Raji (cell line): Measurements from ENCODE around the gene BHLHA9.

Experiments
- POLR2A ChIP-seq: IDR thresholded peaks from 2 replicates; pipeline ENCODE4 v1.6.1; 2011; ENCODE audit warnings: low read depth, low read length, control low read depth; ENCODE audit not compliant: insufficient read depth

BHLHA9 gene

DNA sequence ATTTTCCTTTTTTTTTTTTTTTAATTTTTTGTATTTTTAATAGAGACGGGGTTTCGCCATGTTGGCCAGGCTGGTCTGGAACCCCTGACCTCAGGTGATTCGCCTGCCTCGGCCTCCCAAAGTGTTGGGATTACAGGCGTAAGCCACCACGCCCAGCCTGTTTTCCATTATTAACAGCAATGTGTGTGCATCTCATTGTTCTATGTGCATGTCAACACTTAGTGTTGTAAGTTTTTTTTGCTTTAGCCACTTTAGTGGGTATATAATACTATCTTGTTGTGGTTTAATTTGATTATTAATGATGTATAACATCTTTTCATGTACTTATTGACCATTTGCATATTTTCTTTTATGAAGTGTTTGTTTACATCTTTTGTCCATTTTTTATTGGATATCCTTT is 32.8 kb upstream of the BHLHA9 start:
- TF ChIP-seq POLR2A, result no peak

DNA sequence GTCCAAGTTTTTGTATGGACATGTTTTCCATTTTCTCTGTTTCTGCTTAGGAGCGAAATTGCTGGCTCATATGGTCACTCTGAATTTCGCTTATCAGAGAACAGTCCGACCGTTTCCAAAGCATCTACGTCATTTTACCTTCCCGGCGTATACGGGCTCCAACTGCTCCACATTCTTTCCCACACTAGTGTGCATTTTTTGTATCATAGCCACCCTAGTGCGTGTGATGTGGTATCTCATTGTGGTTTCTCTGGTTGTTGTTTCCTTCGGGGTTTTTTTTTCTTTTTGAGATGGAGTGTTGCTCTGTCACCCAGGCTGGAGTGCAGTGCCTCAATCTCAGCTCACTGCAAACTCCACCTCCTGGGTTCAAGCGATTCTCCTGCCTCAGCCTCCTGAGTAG is 31.0 kb upstream of the BHLHA9 start:
- TF ChIP-seq POLR2A, result no peak

DNA sequence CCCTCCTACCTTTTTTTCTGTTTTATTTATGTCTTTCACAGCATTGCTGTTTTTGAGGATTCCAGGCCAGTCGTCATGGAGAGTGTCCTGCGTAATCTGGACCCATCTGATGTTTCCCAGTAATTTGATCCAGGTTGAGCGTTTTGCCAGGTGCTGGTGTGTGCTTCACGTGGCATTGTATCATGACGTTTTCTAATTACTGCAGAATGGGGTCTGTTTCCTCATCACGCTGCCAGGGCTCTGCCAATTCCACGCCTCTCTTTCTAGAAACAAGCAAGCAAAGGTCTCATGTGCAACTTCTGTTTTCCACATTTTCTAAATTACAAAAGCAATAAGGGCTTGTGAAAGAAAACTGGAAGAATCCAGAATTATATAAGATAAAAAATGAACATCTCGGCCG is 28.3 kb upstream of the BHLHA9 start:
- TF ChIP-seq POLR2A, result no peak

DNA sequence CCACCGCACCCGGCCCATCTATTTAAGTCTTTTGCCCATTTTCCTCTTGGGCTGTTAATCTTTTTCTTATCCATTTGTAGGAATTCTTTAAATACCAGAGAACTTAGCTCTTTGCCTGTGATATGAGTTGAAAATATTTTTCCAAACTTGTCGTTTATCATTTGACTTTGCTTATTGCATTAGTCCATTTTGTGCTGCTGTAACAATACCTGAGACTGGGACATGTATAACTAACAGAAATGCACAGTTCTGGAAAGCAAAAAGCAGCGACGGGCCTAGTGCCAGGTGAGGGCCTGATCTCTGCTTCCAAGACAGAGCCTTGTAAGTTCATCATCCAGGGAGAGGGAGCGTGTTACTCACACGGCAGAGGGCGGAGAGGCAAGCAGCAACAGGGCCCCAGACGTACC is 25.6 kb upstream of the BHLHA9 start:
- no peak for TF ChIP-seq POLR2A

DNA sequence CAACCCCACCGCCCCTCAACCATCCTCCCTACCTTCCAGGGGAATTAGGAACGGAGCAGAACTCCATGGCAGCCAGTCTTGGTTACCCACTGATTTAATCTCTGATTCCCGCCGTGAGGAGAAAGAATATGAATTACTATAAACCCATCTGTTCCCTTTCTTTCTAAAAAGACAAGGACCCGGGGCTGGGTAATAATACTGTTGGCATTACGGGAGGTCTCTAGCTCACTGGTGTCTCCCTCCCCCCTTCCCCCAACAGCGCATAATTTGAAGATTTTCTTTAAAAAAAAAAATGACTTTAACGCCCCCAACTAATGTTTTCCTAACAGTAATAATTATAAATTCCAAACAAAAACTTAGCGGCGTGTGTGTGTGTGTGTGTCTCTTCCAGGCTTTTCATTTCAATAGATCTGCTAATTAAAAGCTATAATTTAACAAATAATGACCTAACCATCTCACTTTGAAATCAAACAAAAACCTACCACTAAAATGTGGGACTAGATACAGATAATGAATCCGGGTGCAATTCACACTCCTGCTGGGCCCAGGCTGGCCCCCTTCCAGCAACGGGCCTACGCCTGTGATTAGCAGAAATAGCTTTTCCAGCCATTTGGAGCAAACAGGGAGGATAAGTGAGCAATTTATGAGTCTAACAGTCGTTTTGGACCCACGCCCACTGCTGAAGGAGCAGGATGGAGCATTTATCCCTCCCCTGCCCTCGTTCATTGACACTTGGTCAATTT is 18.2 kb upstream of the BHLHA9 start:
- no peak for TF ChIP-seq POLR2A

DNA sequence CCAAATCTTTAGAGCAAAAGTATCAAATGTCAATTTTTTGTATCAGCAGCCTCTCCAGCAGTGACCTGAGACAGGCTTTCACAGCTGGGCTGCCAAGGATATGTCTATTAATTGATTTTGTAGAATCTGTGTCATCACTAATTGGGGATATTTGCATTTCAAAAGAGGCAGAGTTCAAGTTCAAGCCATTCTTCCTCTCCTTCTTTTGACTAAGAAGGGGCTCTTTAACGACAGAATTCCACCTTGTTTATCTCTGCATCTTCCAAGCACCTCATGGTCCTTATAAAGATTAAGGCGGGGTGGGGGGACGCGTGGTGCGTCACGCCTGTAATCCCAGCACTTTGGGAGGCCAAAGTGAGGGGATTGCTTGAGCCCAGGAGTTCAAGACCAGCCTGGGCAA is 15.2 kb upstream of the BHLHA9 start:
- no peak for TF ChIP-seq POLR2A

DNA sequence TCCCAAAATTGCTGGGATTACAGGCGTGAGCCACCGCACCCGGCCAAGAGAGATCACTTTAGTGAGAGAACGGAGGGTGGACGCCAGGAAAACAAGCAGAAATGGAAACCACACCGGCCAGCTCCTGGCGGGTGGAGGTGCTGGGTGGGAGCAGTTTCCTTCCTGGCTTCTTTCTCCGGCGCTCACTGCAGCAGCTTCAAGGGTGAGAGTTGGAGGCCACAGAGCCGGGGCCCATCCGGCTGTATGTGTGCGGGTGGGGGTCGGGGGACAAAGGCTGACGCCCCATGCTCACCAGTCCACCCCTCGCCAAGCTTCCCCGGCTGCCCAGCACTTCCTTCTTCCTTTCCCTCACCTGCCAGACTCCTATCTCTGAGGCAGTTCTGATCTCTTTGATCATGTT is 13.5 kb upstream of the BHLHA9 start:
- no peak for TF ChIP-seq POLR2A

DNA sequence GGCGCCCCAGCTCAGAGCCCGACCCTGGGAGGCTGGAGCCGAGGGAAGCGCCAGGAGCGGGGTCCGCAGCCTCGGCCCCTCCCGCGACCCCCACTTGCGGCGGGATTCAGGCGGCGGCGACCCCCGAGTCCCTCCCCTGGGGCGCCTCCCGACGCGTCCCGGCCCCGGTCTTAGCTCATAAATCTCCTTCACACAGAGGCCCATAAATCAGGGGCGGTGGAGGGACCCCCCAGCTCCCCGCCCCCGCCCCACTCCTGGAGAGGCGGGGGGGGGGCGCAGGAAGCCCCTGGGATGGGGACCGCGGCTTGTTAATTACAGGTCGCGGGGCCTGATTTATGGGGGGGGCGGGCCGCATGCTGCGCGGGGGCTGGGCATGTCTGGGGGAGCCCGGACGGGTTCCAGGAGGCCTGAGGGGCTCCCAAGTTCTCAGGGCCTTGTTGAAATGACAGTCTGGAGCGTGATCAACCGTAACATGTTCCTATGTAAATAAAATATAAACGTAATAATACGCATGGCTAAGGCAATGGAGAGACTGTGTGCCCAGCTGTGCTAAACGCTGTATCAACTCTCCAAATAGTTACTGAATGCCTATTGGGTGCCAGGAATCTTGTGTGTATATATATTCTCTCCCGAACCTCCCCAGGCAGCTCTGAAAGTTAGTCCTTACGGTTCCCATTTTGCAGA is 10.0 kb upstream of the BHLHA9 start:
- no peak for TF ChIP-seq POLR2A

DNA sequence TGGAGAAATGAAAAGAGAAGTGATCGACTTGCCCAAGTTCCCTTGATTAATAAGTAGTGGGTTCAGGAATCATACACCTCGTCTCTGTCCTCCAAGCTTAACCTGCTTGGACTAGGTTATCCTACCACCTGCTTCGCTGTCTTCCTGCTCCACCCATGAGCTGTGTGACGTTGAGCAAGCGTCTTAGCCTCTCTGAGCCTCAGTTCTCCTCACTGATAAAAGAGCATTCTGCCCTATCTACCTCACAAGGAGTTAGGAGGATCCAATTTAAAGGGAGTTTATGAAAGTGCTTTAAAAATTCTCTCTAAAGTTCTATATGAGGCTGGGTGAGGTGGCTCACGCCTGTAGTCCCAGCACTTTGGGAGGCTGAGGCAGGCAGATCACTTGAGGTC is 9.5 kb upstream of the BHLHA9 start:
- no peak for TF ChIP-seq POLR2A

DNA sequence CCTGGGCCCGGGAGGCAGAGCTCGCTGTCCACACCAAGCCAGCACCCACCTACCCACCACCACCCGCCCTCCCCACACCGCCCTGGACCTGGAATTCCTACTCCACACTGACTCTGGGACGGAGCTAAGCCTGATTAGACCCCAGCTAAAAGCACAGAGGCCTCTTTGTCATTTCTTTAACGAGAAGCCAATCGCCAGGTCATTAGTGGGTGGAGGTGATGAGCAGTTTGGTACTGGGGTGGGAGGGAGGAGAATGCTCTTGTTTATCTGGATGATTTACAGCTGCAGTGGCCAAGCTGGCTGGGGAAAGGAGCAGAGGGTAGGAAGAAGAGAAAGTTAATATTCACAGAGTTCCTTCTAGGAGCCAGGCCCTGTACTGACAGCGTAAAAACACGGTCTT is 6.0 kb upstream of the BHLHA9 start:
- TF ChIP-seq POLR2A, result no peak

DNA sequence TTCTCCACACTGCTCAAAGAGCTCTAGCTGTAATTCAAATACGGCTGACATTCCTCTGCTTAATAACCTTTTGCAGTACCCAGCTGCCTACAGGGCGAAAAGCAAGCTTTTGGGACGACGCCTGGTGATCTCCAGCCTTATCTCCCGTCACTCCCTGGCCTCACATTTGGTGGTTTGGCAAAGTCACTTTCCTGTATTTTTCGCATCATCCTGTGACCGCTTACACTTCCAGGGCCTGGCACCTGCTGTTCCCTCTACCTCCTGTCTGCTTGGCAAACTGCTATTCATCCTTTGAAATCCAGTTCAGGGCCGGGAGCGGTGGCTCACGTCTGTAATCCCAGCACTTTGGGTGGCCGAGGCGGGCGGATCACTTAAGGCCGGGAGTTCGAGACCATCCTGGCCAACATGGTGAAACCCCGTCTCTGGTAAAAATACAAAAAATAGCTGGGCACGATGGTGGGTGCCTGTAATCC is 2.7 kb upstream of the BHLHA9 start:
- TF ChIP-seq POLR2A, result no peak

DNA sequence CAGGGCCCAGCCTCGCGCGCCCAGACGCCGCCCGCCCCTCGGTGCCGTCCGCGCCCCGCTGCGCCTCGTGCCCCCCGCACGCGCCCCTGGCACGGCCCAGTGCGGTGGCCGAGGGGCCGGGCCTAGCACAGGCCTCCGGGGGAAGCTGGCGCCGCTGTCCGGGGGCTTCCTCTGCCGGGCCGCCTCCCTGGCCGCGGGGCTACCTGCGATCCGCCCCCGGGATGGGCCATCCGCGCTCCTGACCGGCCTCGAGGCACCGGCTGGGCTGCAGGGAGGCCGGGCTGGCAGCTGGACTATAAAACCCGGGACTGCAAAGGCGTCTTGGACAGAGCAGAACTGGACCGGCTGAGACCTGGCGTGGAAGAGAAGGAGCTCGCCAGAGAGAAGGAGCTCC is 783 bp downstream of the BHLHA9 start:
- TF ChIP-seq POLR2A, result no peak

DNA sequence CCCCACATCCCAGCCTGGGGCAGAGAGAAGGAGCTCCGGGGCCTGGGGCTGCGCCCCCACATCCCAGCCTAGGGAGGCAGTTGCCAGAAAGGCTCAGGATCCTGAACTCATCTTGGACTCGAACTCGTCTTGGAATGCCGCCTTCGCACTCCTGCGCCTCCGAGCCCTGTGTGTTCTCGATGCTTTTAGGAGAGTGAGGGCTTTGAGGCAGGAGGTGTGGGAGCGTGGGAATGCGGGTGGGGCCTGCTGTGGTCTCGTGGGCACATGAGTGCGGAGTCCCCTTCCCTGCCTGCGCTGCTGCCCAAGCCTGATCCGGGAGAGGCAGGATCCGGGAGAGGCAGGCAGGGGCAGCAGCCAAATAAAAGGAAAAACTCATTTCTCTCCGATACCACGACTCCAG is 1.2 kb downstream of the BHLHA9 start:
- no peak for TF ChIP-seq POLR2A

DNA sequence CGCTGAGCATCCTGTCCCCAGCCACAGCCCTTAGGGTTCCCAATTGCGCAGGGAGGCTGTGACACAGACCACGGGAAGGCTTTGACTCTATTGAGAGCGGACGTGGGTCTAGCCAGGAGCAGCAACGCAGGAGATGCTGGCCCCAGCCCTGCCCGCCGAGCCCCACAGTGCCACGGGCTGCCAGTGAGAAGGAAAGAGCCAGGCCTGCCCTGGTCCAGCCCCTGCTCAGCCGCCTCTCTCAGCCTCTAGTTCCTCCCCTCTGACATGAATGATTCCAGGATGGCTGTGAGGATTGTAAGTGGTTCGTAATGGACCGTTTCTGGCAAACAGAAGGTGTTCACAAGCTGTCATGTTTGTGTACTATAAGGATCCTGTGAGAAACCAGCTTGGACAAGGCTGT is 2.5 kb downstream of the BHLHA9 start:
- TF ChIP-seq POLR2A, result no peak

DNA sequence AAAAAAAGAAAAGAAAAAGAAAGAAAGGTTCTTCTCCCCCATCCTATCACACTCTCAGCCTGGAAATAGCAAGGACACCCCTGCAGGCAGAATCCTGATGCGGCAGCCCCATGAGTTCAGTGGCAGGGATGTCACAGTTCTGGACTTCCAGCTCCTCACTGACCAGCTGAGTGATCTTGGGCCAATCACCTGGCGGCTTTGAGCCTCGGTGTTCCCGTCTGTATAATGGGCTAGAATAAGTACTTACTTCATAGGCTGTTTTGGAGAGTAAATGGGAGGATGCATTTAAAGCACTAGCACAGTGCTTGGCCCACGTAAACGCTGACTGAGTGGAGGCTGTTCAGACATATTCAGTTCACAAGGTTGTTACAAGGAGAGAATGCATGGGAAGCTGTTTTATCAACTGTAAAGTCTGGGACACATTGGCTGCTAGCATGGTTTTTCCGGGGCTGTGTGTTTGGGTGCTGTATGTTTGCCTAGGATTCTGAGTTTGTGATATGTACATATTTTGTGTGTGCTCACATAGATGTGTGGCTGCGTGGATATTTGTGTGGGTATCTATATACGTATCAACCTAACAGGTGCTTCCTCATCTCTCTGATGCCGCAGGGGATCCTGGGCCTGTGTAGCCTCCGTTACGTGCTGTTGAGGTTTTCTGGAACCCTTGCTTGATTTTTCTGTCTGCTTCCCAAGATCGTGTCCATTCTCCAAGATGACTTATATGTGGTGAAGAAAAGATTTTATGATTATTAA is 3.4 kb downstream of the BHLHA9 start:
- TF ChIP-seq POLR2A, result no peak

DNA sequence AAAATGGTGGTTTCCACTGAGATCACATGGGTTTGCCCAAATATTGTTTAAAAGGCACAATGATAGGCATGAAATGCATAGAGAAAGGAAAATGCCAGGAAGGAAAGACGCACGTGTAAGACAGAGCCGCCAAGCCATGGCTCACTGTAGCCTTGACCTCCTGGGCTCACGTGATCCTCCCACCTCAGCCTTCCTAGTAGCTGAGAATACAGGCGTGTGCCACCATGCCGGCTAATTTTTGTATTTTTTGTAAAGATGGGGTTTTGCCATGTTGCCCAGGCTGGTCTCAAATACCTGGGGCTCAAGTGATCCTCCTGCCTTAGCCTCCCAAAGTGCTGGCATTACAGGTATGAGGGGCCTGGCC is 4.0 kb downstream of the BHLHA9 start:
- no peak for TF ChIP-seq POLR2A
